ENCODE results near the gene P2RX5.
A peak's percentile ranks its signal among the peaks of the same experiment; 100 is the strongest.

P2RX5 gene

DNA sequence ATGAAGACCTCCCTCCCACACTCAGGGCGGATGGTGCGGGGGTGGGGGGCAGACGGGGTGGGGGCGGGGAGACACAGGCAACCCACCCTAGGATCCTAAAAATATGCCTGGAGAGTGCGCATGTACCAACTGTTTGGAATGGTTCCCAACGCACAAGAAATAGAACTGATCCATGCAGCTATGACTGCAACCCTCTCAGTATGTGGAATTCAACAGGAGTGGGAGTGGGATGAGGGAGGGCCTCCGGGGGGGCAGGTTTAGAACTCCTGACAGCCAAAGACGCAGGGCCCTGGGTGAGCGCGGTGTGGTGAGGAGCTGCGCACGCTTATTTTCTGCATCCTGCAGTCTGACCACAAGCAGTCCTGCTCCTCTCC lies 1.1 kb upstream of the P2RX5 start:
- no peak overlapping the region for H3K4me3 ChIP-seq (ENCODE audit: low read depth, low read length)
- TF ChIP-seq, protein P1, sequence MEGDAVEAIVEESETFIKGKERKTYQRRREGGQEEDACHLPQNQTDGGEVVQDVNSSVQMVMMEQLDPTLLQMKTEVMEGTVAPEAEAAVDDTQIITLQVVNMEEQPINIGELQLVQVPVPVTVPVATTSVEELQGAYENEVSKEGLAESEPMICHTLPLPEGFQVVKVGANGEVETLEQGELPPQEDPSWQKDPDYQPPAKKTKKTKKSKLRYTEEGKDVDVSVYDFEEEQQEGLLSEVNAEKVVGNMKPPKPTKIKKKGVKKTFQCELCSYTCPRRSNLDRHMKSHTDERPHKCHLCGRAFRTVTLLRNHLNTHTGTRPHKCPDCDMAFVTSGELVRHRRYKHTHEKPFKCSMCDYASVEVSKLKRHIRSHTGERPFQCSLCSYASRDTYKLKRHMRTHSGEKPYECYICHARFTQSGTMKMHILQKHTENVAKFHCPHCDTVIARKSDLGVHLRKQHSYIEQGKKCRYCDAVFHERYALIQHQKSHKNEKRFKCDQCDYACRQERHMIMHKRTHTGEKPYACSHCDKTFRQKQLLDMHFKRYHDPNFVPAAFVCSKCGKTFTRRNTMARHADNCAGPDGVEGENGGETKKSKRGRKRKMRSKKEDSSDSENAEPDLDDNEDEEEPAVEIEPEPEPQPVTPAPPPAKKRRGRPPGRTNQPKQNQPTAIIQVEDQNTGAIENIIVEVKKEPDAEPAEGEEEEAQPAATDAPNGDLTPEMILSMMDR (IDR thresholded peaks at IDR 0.05; ENCODE audit: insufficient read depth, low read depth, low read length, missing control alignments), result no peak
- no peak for DNase-seq (ENCODE audit: low read depth)

DNA sequence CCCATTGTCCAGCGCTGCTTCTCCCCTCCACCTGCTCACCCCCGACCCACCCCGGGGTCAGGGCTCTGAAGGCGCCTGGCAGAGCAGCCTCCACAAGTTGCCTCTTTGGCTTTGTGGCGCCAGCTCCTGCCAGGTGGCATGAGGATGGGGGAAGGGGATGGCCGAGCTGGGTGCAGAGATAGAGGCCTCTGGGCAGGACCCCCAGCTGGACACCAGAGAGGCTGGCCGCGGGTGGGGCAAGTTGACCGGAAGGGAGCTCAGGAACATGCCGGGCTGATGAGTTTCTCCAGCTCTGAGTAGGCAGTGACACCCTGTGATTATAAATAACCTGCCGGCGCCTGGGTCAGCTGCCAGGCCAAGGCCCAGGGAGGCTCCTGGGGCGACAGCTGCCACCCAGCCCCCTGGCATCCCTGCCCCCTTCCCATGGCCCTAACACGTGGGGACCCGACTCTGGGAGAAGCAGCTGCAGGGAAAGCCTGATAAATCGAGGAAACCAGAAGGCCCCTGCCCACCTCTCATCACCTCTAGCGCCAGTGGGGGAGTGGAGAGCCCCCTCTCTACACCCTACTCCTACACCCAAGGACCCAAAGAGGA lies 729 bp downstream of the P2RX5 start:
- TF ChIP-seq, protein P1 (IDR thresholded peaks at IDR 0.05; ENCODE audit: insufficient read depth, low read depth, low read length, missing control alignments), result no peak
- H3K4me3 ChIP-seq (ENCODE audit: low read depth, low read length), result peak overlapping the region; percentile 81
- DNase-seq (ENCODE audit: low read depth), result peak; percentile 51

DNA sequence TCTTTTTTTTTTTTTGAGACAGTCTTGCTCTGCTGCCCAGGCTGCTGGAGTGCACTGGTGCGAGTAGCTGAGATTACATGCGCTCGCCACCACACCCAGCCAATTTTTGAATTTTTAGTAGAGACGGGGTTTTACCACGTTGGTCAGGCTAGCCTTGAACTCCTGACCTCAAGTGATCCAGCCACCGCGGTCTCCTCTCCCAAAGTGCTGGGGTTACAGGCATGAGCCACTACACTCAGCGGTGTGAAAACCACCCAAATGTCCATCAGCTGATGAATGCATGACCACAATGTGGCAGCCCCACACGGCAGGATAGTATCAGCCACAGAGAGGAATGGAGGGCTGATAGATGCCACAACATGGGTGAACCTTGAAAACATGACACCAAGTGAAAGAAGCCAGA lies 2.1 kb downstream of the P2RX5 start:
- TF ChIP-seq, protein P1 (IDR thresholded peaks at IDR 0.05; ENCODE audit: insufficient read depth, low read depth, low read length, missing control alignments), result no peak
- H3K4me3 ChIP-seq (ENCODE audit: low read depth, low read length), result peak overlapping the region; percentile 81
- DNase-seq (ENCODE audit: low read depth), result peak; percentile 96

DNA sequence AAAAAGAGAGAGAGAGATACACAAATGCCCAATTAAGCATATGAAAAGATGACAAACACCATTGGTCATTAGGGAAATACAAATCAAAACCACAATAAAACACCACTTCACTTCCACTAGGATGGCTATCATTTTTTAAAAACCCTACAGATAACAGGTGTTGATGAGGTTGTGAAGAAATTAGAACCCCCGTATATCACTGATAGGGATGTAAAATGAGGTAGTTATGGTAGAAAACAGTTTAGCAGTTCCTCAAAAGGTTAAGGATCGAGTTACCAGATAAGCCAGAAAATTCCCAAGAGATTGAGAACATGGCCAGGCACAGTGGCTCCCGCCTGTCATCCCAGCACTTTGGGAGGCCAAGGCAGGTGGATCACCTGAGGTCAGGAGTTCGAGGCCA lies 2.8 kb downstream of the P2RX5 start:
- peak overlapping the region; percentile 81 for H3K4me3 ChIP-seq (ENCODE audit: low read depth, low read length)
- DNase-seq (ENCODE audit: low read depth), result no peak
- TF ChIP-seq, protein P1 (IDR thresholded peaks at IDR 0.05; ENCODE audit: insufficient read depth, low read depth, low read length, missing control alignments), result no peak

DNA sequence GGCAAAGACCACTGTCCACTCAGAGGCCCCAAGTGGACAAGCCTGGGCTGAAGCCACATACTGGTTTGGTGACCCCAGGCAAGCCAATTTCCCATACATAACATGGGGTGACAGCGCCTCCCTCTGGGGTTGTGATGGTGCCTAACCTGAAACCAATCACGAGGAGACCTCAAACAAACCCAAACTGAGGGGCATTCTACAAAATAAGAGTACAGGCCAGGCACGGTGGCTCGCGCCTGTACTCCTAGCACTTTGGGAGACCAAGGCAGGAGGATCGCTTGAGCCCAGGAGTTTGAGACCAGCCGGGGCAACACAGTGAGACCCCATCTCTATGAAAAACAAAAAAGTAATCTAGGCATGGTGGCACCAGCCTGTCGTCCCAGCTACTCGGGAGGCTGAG lies 3.6 kb downstream of the P2RX5 start:
- TF ChIP-seq, protein P1 (IDR thresholded peaks at IDR 0.05; ENCODE audit: insufficient read depth, low read depth, low read length, missing control alignments), result peak; percentile 3
- DNase-seq (ENCODE audit: low read depth), result no peak
- H3K4me3 ChIP-seq (ENCODE audit: low read depth, low read length), result no peak overlapping the region

DNA sequence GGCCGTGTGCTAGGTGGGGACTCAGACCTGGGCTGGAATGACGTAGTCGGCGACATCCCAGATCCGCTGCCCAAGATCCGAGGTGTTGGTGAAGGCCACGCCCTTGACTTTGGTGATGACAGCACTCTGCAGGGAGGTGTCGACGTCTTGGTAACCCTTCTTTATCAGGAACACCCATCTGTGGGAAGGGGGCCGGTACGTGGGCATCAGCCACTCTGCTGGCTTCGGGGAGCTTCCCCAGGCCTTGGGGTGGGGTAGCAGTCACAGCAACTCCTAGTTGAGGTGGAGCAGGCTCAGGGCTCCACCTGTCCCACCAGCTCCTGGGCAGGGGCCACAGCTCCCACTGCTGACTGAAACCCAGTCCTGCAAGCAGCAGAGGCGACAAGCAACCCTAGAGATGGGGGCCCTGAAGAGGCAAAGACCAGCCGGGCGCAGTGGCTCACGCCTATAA lies 4.3 kb downstream of the P2RX5 start:
- no peak for DNase-seq (ENCODE audit: low read depth)
- TF ChIP-seq, protein P1 (IDR thresholded peaks at IDR 0.05; ENCODE audit: insufficient read depth, low read depth, low read length, missing control alignments), result peak; percentile 20
- H3K4me3 ChIP-seq (ENCODE audit: low read depth, low read length), result no peak overlapping the region

DNA sequence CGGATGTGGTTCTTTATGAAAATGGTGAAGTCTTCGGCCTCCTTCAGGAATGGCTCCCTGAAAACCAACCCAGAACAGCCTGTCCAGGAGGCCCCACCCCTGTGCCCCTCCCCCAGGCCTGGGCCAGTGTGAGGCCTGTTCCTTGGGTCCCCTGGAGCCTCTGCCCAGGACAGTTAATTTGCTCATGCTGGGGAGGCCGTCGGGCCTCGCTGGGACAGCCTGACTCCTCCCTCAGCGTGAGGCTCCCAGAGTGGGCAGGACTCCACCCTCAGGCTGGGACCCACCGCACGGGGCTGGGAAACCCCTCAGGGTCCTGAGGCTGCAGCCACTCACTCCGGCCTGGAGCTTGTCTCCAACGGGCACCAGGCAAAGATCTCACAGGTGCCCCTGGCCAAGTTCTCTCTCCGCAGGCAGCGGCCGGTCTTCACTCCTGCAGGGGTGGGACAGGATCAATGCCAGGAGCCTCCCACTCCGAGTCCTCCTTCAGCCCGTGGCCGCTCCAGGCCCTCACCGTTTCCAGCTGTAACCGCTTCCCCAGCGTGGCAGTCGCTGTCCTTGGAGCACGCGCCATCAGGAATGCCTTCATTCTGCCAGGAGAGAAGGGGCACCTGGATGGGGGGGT lies 5.8 kb downstream of the P2RX5 start:
- no peak for DNase-seq (ENCODE audit: low read depth)
- TF ChIP-seq, protein P1 (IDR thresholded peaks at IDR 0.05; ENCODE audit: insufficient read depth, low read depth, low read length, missing control alignments), result no peak
- H3K4me3 ChIP-seq (ENCODE audit: low read depth, low read length), result no peak overlapping the region

Measured in GM12865 (cell line).